ENCODE measurements around the gene TBXA2R. TPM values are rescaled to one million over a fixed set of nuclear protein-coding genes. Genes with fewer than 3 reads are reported as not detected.

Gene TBXA2R
- total RNA-seq, 1 donor from 2014 or later: 0.47 TPM

GRCh38 chr19:3578390-3578789 is 28.3 kb downstream of the TBXA2R start:
- Mint-ChIP-seq H3K4me1 (peaks cover 16% of the 10 kb centered on the region), H3K36me3 (peaks cover 11% of the 10 kb centered on the region), H3K4me3 (no peak overlapping the region), H3K27ac (no peak overlapping the region), H3K27me3 (ENCODE audit: low read depth) (peaks cover 43% of the 10 kb centered on the region), H3K9me3 (no peaks in the 10 kb centered on the region)
- no peak for DNase-seq (ENCODE audit: low spot score in 2 of 2, unreplicated experiment in 2 of 2)
- TF ChIP-seq, protein P1, sequence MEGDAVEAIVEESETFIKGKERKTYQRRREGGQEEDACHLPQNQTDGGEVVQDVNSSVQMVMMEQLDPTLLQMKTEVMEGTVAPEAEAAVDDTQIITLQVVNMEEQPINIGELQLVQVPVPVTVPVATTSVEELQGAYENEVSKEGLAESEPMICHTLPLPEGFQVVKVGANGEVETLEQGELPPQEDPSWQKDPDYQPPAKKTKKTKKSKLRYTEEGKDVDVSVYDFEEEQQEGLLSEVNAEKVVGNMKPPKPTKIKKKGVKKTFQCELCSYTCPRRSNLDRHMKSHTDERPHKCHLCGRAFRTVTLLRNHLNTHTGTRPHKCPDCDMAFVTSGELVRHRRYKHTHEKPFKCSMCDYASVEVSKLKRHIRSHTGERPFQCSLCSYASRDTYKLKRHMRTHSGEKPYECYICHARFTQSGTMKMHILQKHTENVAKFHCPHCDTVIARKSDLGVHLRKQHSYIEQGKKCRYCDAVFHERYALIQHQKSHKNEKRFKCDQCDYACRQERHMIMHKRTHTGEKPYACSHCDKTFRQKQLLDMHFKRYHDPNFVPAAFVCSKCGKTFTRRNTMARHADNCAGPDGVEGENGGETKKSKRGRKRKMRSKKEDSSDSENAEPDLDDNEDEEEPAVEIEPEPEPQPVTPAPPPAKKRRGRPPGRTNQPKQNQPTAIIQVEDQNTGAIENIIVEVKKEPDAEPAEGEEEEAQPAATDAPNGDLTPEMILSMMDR (IDR thresholded peaks at IDR 0.05; ENCODE audit: unreplicated experiment): no peak

GRCh38 chr19:3577723-3578344 is 28.8 kb downstream of the TBXA2R start:
- DNase-seq (ENCODE audit: low spot score in 2 of 2, unreplicated experiment in 2 of 2): no peak
- Mint-ChIP-seq H3K27me3 (ENCODE audit: low read depth) (peaks cover 39% of the 10 kb centered on the region), H3K27ac (no peak overlapping the region), H3K9me3 (no peaks in the 10 kb centered on the region), H3K4me3 (no peak overlapping the region), H3K4me1 (peaks cover 16% of the 10 kb centered on the region), H3K36me3 (peaks cover 11% of the 10 kb centered on the region)
- TF ChIP-seq, protein P1 (IDR thresholded peaks at IDR 0.05; ENCODE audit: unreplicated experiment): no peak

- Mint-ChIP-seq H3K27ac (no peak overlapping the region), H3K4me1 (peaks cover 16% of the 10 kb centered on the region), H3K36me3 (peaks cover 11% of the 10 kb centered on the region), H3K27me3 (ENCODE audit: low read depth) (peaks cover 34% of the 10 kb centered on the region), H3K4me3 (peak overlapping the region; percentile 58), H3K9me3 (no peaks in the 10 kb centered on the region)
- TF ChIP-seq, protein P1 (IDR thresholded peaks at IDR 0.05; ENCODE audit: unreplicated experiment): no peak
- DNase-seq (ENCODE audit: low spot score in 2 of 2, unreplicated experiment in 2 of 2): peak; percentile 60 to 63
Observed at GRCh38 chr19:3576696-3577443, 29.8 kb downstream of the TBXA2R start.

- peaks cover 19% of the 10 kb centered on the region for H3K4me1 Mint-ChIP-seq
- peak overlapping the region; percentile 58 for H3K4me3 Mint-ChIP-seq
- H3K27me3 Mint-ChIP-seq (ENCODE audit: low read depth): peaks cover 34% of the 10 kb centered on the region
- no peaks in the 10 kb centered on the region for H3K9me3 Mint-ChIP-seq
- no peak overlapping the region for H3K27ac Mint-ChIP-seq
- TF ChIP-seq, protein P1 (IDR thresholded peaks at IDR 0.05; ENCODE audit: unreplicated experiment): no peak
- peaks cover 11% of the 10 kb centered on the region for H3K36me3 Mint-ChIP-seq
- no peak for DNase-seq (ENCODE audit: low spot score in 2 of 2, unreplicated experiment in 2 of 2)
Observed at GRCh38 chr19:3575949-3576673, 30.6 kb downstream of the TBXA2R start.

DNA sequence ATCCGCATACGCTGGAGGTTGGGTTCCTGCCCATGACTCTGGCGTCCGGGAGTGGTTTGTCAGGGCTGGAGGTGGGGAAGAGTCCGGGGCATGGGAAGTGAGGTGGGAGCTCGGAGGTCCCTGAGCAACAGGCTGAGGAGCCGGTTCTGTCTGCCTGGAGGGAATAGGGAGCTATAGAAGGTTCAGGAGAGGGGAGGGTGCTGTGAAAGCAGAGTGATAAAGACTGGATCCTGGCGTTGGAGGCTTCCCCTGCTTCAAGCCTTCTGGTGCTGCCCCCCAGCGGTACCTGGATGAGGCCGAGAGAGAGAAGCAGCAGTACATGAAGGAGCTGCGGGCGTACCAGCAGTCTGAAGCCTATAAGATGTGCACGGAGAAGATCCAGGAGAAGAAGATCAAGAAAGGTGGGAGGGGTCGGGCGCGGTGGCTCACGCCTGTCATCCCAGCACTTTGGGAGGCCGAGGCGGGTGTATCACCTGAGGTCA is 31.4 kb downstream of the TBXA2R start:
- H3K27me3 Mint-ChIP-seq (ENCODE audit: low read depth): peaks cover 34% of the 10 kb centered on the region
- H3K27ac Mint-ChIP-seq: no peak overlapping the region
- H3K4me1 Mint-ChIP-seq: peaks cover 19% of the 10 kb centered on the region

More for the DNA sequence above, 31.4 kb downstream of the TBXA2R start:
- TF ChIP-seq, protein P1 (IDR thresholded peaks at IDR 0.05; ENCODE audit: unreplicated experiment): no peak
- H3K4me3 Mint-ChIP-seq: peak overlapping the region; percentile 55
- H3K36me3 Mint-ChIP-seq: peaks cover 11% of the 10 kb centered on the region
- no peak for DNase-seq (ENCODE audit: low spot score in 2 of 2, unreplicated experiment in 2 of 2)
- H3K9me3 Mint-ChIP-seq: no peaks in the 10 kb centered on the region

All from mesothelial cell of epicardium (in vitro differentiated cells).